Calu3 (cell line): ENCODE results near the gene TRNP1. TPM values are rescaled to one million over a fixed set of nuclear protein-coding genes. Genes with fewer than 3 reads are reported as not detected.

Source experiments
- BruUV-seq: library from RNA; stranded (reverse); fragments of 400-500 nt; replicated peaks from 2 replicates; lab custom pipeline; 2021; lab: Mats Ljungman, UMichigan
- CTCF ChIA-PET: fragments of 300-600 bp; sonication (Branson Sonifier 250); formaldehyde crosslinking; loops from one replicate; lab custom pipeline; 2022; ENCODE audit warnings: antibody characterized with exemption; lab: Charles Lee
- DNase-seq: peaks from one replicate; pipeline ENCODE4 v3.0.0; 2022
- H3K27ac Mint-ChIP-seq: one replicate; pipeline ENCODE4 v1.8.0; 2022; ENCODE audit warnings: mixed read lengths; ENCODE audit not compliant: unreplicated experiment
- H3K27me3 Mint-ChIP-seq: one replicate; pipeline ENCODE4 v1.8.0; 2022; ENCODE audit warnings: mixed read lengths; ENCODE audit not compliant: unreplicated experiment
- H3K36me3 Mint-ChIP-seq: one replicate; pipeline ENCODE4 v1.8.0; 2022; ENCODE audit warnings: mild to moderate bottlenecking, moderate library complexity, mixed read lengths; ENCODE audit not compliant: insufficient read depth, unreplicated experiment
- H3K4me1 Mint-ChIP-seq: one replicate; pipeline ENCODE4 v1.8.0; 2022; ENCODE audit warnings: mild to moderate bottlenecking, low read depth, mixed read lengths; ENCODE audit not compliant: unreplicated experiment
- H3K4me3 Mint-ChIP-seq: one replicate; pipeline ENCODE4 v1.8.0; 2022; ENCODE audit warnings: mild to moderate bottlenecking, low read depth, moderate library complexity, mixed read lengths; ENCODE audit not compliant: unreplicated experiment
- H3K9me3 Mint-ChIP-seq: one replicate; pipeline ENCODE4 v1.8.0; 2022; ENCODE audit warnings: low read depth, mixed read lengths; ENCODE audit not compliant: unreplicated experiment
- intact Hi-C: fragments of 100-400 bp; cut with micrococcal nuclease; formaldehyde crosslinking; loops from one replicate; pipeline ENCODE4 v1.10.0; 2022; ENCODE audit not compliant: unreplicated experiment
- total RNA-seq: library from RNA; stranded (reverse); gene quantifications from 2 replicates; pipeline ENCODE4 v1.2.3, GENCODE V29; 2022
- TF ChIP-seq, protein P1 (sequence below): fragments of 200-600 bp; IDR thresholded peaks from one replicate; pipeline ENCODE4 v1.8.0; 2022; ENCODE audit warnings: antibody characterized with exemption; ENCODE audit not compliant: unreplicated experiment

Gene TRNP1
- total RNA-seq, 1 experiment from 2014 or later = 195 TPM

GRCh38 chr1:27035344-27035743, 41.9 kb downstream of the TRNP1 start:
- no peak for DNase-seq
- H3K4me1 Mint-ChIP-seq = no peaks in the 10 kb centered on the region
- H3K27me3 Mint-ChIP-seq = no peaks in the 10 kb centered on the region
- CTCF ChIA-PET = interaction anchor here (0.7 to 1.5 kb wide), 3 partner anchors 14 to 77 kb away, joined by 3 to 4 read pairs (median 3); no protein-coding TSS in a partner anchor
- intact Hi-C loops = no loop called here
- no peaks in the 10 kb centered on the region for H3K36me3 Mint-ChIP-seq
- no peak overlapping the region for H3K27ac Mint-ChIP-seq
- H3K4me3 Mint-ChIP-seq = no peak overlapping the region
- TF ChIP-seq, protein P1, sequence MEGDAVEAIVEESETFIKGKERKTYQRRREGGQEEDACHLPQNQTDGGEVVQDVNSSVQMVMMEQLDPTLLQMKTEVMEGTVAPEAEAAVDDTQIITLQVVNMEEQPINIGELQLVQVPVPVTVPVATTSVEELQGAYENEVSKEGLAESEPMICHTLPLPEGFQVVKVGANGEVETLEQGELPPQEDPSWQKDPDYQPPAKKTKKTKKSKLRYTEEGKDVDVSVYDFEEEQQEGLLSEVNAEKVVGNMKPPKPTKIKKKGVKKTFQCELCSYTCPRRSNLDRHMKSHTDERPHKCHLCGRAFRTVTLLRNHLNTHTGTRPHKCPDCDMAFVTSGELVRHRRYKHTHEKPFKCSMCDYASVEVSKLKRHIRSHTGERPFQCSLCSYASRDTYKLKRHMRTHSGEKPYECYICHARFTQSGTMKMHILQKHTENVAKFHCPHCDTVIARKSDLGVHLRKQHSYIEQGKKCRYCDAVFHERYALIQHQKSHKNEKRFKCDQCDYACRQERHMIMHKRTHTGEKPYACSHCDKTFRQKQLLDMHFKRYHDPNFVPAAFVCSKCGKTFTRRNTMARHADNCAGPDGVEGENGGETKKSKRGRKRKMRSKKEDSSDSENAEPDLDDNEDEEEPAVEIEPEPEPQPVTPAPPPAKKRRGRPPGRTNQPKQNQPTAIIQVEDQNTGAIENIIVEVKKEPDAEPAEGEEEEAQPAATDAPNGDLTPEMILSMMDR = no peak
- no TSS peak for BruUV-seq
- H3K9me3 Mint-ChIP-seq = no peaks in the 10 kb centered on the region

GRCh38 chr1:27036718-27037117, 43.2 kb downstream of the TRNP1 start:
- no TSS peak for BruUV-seq
- H3K4me1 Mint-ChIP-seq = no peaks in the 10 kb centered on the region
- intact Hi-C loops = no loop called here
- H3K27me3 Mint-ChIP-seq = no peaks in the 10 kb centered on the region
- H3K4me3 Mint-ChIP-seq = no peak overlapping the region
- CTCF ChIA-PET = interaction anchor here (0.6 kb wide), 1 partner anchor 556 kb away, joined by 3 read pairs; no protein-coding TSS in a partner anchor
- no peak overlapping the region for H3K27ac Mint-ChIP-seq
- no peaks in the 10 kb centered on the region for H3K9me3 Mint-ChIP-seq
- TF ChIP-seq, protein P1 = no peak
- no peak for DNase-seq
- H3K36me3 Mint-ChIP-seq = no peaks in the 10 kb centered on the region

DNA sequence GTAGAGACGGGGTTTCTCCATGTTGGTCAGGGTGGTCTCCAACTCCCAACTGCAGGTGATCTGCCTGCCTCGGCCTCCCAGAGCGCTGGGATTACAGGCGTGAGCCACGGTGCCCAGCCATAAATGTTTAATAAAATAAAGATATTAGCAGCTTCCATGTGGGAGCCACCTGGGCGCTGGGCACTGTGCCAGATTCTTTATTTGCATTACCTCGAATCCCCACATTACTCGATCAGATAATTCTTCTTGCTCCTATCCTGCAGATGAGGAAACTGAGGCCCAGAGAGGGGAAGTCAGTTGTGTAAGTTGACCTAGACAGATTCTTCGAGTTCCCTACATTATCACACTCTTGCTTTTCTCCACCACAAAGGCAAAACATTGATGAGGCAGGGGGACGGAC, 44.0 kb downstream of the TRNP1 start:
- Mint-ChIP-seq H3K36me3 (no peaks in the 10 kb centered on the region), H3K4me1 (no peaks in the 10 kb centered on the region), H3K9me3 (no peaks in the 10 kb centered on the region), H3K27ac (no peak overlapping the region), H3K27me3 (no peaks in the 10 kb centered on the region), H3K4me3 (no peak overlapping the region)
- CTCF ChIA-PET = no interaction called here
- no TSS peak for BruUV-seq
- DNase-seq = no peak
- TF ChIP-seq, protein P1 = no peak
- intact Hi-C loops = no loop called here

GRCh38 chr1:27038020-27038419, 44.5 kb downstream of the TRNP1 start:
- Mint-ChIP-seq H3K4me3 (no peak overlapping the region), H3K27me3 (no peaks in the 10 kb centered on the region), H3K4me1 (no peaks in the 10 kb centered on the region), H3K27ac (no peak overlapping the region), H3K9me3 (no peaks in the 10 kb centered on the region), H3K36me3 (no peaks in the 10 kb centered on the region)
- no TSS peak for BruUV-seq
- TF ChIP-seq, protein P1 = no peak
- CTCF ChIA-PET = no interaction called here
- intact Hi-C loops = no loop called here
- no peak for DNase-seq
